ENCODE results near the gene HEPACAM.

The HEPACAM gene

DNA sequence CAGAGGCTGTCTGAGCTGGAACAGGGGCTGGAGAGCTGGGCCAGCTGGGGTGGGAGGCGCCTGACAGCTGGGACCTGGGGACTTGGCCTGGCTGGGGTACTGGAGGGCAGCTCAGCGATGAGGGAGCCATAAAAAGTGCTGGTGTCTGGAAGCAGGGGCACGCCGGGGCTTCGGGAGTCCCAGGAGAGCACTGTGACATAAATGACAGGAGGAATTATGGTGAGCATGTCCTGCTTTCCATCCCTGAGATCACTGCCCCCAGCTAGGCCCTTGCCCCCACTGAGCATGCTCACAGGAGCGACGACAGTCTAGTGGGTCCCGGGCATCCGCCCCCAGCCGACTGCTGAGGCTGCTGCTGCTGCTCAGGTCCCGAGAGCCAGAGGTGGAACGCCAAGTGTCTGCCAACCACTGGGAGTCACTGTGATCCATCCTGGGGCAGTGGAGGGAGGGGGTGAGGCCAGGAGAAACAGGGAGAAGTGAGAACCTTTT is 44.4 kb downstream of the HEPACAM start:
- Mint-ChIP-seq H3K27ac (no peak overlapping the region), H3K36me3 (ENCODE audit: low read depth) (no peaks in the 10 kb centered on the region), H3K4me3 (no peak overlapping the region), H3K4me1 (ENCODE audit: low read depth) (no peaks in the 10 kb centered on the region), H3K9me3 (no peaks in the 10 kb centered on the region), H3K27me3 (ENCODE audit: low read depth) (peaks cover 17% of the 10 kb centered on the region)
- DNase-seq (ENCODE audit: low spot score), result no peak

DNA sequence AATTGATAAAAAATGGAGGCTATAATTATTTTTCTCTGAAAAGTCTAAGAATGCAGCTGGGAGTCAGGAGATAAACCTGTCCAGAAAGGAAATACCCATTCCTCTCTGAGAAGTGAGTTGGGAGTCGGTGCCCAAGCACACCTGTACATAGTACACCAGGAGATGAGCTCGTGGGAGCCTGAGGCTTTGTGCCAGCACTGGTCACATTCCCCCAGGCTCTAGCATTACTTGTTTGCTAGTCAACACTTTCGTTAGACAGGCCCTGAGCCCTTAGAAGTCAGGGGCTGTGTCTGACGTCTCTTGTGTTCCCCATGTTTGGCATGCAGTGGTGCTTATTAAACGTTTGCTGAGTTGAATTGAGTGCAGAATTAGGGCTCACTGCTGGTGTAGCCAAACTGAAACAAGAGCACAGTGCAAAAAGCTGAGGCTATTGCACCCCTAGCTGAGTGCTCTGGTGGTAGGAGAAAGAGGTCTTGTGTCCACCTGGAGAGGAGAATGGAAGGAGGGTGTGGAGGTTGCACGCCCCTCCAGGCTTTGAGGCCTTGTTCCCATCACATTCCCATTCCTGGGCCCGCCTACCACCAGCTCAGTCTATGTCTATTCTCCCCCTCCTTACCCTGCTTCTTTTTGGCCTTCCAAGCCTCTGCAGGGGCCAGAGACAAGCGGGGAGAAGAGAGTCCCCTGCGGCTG is 45.0 kb downstream of the HEPACAM start:
- DNase-seq (ENCODE audit: low spot score), result no peak
- no peak overlapping the region for H3K4me3 Mint-ChIP-seq
- H3K27me3 Mint-ChIP-seq (ENCODE audit: low read depth), result peaks cover 17% of the 10 kb centered on the region

DNA sequence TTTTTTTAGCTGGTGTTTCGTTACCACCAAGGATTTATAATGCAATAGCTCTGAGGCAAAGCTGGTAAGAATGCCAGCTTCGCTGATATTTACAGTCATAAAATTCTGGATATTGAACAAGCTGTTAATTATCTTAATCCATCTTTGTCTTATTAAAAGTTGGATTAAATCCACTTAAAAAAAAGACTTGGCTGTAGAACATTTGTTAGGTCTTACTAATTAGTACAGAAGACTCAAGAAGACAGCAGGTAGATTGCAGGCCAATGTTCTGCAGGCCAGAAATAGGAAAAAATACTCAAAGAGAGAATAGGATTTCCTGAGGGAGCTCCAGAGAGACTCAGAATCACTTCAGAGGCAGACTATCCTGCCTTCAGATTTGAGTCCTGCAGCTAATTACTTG is 45.7 kb downstream of the HEPACAM start:
- Mint-ChIP-seq H3K27me3 (ENCODE audit: low read depth) (peaks cover 17% of the 10 kb centered on the region), H3K36me3 (ENCODE audit: low read depth) (no peaks in the 10 kb centered on the region), H3K4me3 (no peak overlapping the region), H3K9me3 (no peaks in the 10 kb centered on the region), H3K4me1 (ENCODE audit: low read depth) (no peaks in the 10 kb centered on the region), H3K27ac (no peak overlapping the region)
- DNase-seq (ENCODE audit: low spot score), result no peak

More for the DNA sequence above, 45.0 kb downstream of the HEPACAM start:
- Mint-ChIP-seq H3K36me3 (ENCODE audit: low read depth) (no peaks in the 10 kb centered on the region), H3K9me3 (no peaks in the 10 kb centered on the region), H3K4me1 (ENCODE audit: low read depth) (no peaks in the 10 kb centered on the region), H3K27ac (no peak overlapping the region)

DNA sequence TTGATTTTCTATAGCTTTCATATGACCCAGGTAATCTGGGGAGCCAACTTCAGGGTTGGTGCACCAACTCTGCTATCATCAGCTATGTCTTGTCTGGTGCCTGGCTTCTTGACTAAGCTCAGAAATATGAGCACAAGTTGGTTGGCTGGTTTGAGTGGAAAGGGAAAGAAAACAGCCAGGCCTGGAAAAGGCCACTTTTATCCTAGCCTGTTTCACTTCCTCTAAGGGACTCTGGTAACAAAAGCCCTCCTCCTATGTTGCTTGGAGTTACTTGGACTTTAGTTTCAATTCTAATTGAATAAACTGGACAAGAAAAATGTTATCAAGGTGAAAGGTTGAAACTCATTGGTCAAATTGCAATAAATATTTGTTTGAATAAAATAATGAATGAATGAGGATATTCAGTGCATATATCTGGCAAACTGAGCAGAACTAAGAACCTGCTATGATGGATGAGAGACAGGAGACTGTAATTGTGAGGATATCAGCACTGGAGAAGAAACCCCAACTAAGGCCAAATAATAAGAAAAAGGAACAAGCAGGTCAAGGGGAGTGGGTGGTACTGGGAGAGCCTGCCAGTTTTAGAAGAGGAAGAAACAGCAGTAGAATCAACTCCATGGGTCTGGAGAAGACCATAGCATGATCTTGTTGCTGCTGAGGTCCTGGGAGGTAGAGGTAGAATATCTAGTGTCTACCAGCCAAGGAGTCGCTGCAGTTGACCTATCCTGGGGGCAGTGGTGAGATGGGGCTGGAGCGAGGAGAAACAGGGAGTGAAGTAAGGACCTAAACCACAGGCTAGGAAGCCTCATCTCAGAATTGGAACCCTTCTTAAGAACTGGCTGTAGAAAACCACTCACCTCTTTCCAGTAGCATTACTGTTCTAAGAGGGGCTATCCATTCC is 46.4 kb downstream of the HEPACAM start:
- Mint-ChIP-seq H3K9me3 (no peaks in the 10 kb centered on the region), H3K4me1 (ENCODE audit: low read depth) (no peaks in the 10 kb centered on the region), H3K27ac (no peak overlapping the region), H3K4me3 (no peak overlapping the region), H3K36me3 (ENCODE audit: low read depth) (no peaks in the 10 kb centered on the region), H3K27me3 (ENCODE audit: low read depth) (peaks cover 17% of the 10 kb centered on the region)
- no peak for DNase-seq (ENCODE audit: low spot score)

DNA sequence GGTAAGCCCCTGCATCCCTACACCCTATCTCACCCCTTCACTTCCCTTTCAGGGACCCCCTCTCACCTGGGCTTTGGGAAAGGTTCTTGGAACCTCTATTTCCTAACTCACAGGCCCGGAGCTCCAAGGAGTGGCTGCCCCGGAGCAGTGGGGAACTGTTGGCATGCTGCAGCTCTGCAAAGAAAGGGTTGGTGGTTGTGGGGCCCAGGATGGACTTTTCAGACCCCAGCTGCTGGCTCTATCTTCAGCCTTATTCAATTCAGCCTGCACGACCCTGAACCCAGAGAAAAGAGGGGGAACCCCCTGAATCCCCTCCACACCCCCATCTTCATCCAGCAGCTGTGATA is 48.2 kb downstream of the HEPACAM start:
- H3K36me3 Mint-ChIP-seq (ENCODE audit: low read depth), result no peaks in the 10 kb centered on the region
- H3K4me1 Mint-ChIP-seq (ENCODE audit: low read depth), result no peaks in the 10 kb centered on the region
- H3K27me3 Mint-ChIP-seq (ENCODE audit: low read depth), result peaks cover 13% of the 10 kb centered on the region
- H3K4me3 Mint-ChIP-seq, result no peak overlapping the region
- H3K9me3 Mint-ChIP-seq, result no peaks in the 10 kb centered on the region
- DNase-seq (ENCODE audit: low spot score), result no peak
- H3K27ac Mint-ChIP-seq, result no peak overlapping the region

DNA sequence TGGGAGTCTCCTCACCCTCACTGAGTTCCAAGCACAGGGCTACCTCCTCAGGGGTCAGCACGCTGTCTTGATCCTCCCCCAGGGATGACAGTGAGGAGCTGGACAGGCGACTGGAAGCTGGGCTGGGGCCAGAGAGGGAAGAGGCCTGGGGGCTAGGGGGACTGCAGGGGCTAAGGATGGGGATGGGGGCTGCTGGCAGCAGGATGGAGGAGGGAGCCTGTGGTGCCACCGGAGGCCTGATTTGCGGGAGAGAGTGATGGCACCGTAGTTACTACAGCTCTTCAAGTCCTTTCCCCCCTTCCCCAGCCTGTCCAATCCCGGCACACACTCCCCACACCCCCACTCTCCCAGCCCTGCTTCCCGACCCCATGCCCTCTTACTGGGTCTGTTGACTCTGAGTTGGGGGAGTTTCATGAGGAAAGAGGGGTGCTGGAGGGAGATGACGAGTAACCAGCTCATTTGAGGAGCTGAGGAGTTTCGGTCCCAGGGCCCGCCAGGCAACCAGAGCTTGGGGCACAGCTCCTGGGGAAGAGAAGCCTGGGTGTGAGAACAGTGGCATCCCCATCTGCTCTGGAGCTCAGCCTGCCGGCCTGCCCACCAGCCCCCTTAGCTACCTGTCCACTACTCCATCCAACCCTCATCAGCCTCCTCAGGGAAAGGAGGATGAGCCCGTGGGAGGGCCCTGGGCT is 48.7 kb downstream of the HEPACAM start:
- Mint-ChIP-seq H3K27me3 (ENCODE audit: low read depth) (peaks cover 9% of the 10 kb centered on the region), H3K27ac (no peak overlapping the region), H3K4me3 (no peak overlapping the region), H3K9me3 (no peaks in the 10 kb centered on the region), H3K36me3 (ENCODE audit: low read depth) (no peaks in the 10 kb centered on the region), H3K4me1 (ENCODE audit: low read depth) (no peaks in the 10 kb centered on the region)
- no peak for DNase-seq (ENCODE audit: low spot score)

DNA sequence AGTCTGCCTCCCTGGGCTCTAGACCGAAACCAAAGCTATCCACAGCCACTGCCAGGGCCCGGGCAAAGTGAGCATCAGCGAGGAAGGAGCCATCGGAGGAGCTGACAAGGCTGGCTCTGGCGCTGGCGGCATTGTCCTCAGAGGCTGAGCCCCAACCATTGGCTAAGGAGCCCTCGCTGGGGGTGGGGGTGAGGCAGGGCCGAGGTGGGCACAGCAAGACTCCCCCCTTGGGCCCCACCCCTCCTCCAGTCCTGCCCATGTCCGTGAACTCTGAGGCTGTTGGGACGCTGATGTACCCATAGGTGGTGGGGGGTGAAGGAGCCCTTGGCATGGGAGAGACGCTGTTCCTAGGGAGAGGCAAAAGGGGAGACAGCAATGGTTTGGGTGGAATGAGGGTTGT is 49.4 kb downstream of the HEPACAM start:
- Mint-ChIP-seq H3K4me3 (no peak overlapping the region), H3K27ac (no peak overlapping the region), H3K27me3 (ENCODE audit: low read depth) (peaks cover 9% of the 10 kb centered on the region)

DNA sequence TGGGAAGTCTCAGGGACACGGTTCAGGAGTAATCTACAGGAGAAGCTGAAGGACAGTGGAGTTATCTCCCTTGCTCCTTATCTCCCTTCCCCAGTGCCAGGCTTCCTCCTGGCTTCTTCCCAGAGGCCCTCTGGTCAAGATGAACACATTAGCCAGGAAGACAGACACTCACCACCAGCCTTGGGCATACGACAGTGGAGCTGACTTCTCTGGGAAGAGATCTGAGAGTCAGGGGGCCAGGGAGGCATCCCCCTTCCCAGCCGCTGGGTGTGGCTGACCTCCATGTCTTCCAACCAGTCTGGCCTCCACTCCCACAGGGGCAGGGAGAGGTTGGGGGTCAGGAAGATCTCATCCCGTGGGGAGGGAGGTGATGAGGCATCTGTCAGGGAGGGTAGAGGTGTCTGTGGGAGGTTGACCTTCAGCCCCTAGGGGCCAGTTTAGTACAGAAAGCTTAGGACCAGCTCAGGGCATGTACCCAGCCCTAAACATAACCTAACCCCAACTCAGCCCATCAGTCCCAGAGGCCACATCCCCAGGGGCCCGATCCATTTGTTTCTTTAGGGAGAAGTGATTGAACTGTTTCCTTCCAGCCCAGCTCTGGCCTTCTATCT is 50.9 kb downstream of the HEPACAM start:
- peaks cover 9% of the 10 kb centered on the region for H3K27me3 Mint-ChIP-seq (ENCODE audit: low read depth)
- DNase-seq (ENCODE audit: low spot score), result no peak
- H3K4me3 Mint-ChIP-seq, result no peak overlapping the region
- H3K27ac Mint-ChIP-seq, result no peak overlapping the region
- H3K9me3 Mint-ChIP-seq, result no peaks in the 10 kb centered on the region
- no peaks in the 10 kb centered on the region for H3K4me1 Mint-ChIP-seq (ENCODE audit: low read depth)
- H3K36me3 Mint-ChIP-seq (ENCODE audit: low read depth), result no peaks in the 10 kb centered on the region

More for the DNA sequence above, 49.4 kb downstream of the HEPACAM start:
- no peaks in the 10 kb centered on the region for H3K4me1 Mint-ChIP-seq (ENCODE audit: low read depth)
- DNase-seq (ENCODE audit: low spot score), result no peak
- no peaks in the 10 kb centered on the region for H3K36me3 Mint-ChIP-seq (ENCODE audit: low read depth)
- H3K9me3 Mint-ChIP-seq, result no peaks in the 10 kb centered on the region

DNA sequence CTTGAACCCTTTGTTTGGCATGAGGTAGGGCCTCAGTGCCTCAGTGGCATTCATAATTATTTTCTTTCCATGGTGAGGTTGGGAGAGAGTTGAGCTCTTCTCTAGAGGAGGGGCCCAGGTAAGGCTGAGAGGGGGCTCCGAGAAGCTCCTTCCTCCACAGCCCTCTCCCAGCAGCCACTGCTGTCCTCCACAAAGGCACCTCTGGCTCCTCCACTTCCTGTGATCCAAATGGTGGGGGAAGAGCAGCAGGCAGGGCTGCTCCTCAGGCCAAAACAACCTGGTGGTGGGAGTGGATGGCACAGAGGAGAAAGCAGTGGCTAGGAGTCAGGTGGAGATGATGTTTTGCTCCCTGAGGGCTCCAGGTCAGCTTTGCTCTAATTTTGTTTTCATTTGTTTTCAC is 51.5 kb downstream of the HEPACAM start:
- Mint-ChIP-seq H3K9me3 (no peaks in the 10 kb centered on the region), H3K36me3 (ENCODE audit: low read depth) (no peaks in the 10 kb centered on the region), H3K4me1 (ENCODE audit: low read depth) (no peaks in the 10 kb centered on the region), H3K4me3 (no peak overlapping the region), H3K27me3 (ENCODE audit: low read depth) (peaks cover 6% of the 10 kb centered on the region), H3K27ac (no peak overlapping the region)
- no peak for DNase-seq (ENCODE audit: low spot score)

DNA sequence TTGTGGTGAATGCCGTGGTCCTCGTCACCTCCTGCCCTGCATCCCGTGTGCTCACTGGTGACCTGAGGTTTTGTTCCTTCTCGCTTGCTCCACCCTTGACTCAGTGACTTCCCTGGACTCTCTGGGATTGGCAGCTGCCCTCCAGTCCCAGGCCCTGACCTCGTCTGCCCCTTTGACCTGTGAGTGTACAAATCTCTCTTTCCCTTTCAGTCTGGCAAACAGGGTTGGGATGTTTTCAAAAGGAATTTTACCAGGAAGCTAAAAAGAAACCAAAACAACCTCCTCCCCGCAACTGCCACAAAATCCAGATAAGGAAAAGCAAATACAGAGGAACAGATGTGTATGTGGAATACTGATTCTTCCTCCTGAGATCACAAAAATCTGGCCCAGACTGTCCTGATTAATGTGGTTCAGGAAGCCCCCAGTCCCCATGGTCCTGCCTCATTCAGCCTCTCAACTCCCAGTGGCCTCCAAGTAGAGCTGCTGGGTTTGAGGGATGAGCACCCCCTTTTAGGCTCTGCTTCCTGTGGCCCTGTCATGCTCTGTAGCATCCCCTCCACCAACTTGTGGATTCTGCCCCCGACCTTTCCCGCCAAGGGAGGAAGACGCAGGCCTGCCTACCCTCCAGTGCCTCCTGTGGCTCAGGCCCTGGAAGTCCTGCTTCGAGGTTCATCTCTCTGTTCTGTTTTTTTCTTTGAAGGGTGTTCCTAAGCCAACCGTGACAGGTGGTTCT is 53.3 kb downstream of the HEPACAM start:
- Mint-ChIP-seq H3K9me3 (no peaks in the 10 kb centered on the region), H3K36me3 (ENCODE audit: low read depth) (no peaks in the 10 kb centered on the region), H3K4me1 (ENCODE audit: low read depth) (peaks cover under 1% of the 10 kb centered on the region), H3K27ac (no peak overlapping the region), H3K27me3 (ENCODE audit: low read depth) (no peaks in the 10 kb centered on the region), H3K4me3 (no peak overlapping the region)
- DNase-seq (ENCODE audit: low spot score), result no peak

DNA sequence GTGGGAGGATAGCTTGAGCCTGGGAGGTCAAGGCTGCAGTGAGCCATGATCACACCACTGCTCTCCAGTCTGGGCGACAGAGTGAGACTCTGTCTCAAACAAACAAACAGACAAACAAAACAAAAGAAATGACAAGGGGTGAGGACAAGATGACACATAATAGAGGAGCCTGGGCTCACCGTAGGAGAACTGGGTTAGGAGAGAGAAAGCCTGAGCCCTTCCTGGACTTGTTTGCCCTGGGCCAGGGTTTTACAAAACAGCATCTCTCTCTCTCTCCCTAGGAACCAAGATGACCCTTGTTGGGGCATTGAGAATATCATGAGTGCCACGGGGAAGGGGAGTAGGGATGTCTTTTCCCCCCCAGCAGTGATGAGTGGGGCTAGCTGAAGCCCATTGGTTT is 54.9 kb downstream of the HEPACAM start:
- H3K27ac Mint-ChIP-seq, result no peak overlapping the region
- no peaks in the 10 kb centered on the region for H3K9me3 Mint-ChIP-seq
- H3K27me3 Mint-ChIP-seq (ENCODE audit: low read depth), result no peaks in the 10 kb centered on the region
- no peak overlapping the region for H3K4me3 Mint-ChIP-seq
- DNase-seq (ENCODE audit: low spot score), result no peak
- peaks cover 6% of the 10 kb centered on the region for H3K4me1 Mint-ChIP-seq (ENCODE audit: low read depth)
- H3K36me3 Mint-ChIP-seq (ENCODE audit: low read depth), result no peaks in the 10 kb centered on the region

DNA sequence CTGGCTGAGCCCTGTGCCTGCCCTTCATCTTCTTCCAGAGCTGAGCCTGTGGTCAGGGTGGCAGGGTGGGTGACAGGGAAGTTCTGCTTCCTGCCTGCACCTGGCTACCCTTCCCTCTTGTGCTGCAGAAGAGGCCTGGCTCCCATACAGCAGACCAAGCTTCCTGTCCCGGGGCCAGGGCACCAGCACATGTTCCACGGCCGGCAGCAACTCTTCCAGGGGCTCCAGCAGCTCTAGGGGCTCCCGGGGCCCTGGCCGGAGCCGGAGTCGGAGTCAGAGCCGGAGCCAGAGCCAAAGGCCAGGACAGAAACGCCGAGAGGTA is 55.6 kb downstream of the HEPACAM start:
- peaks cover 6% of the 10 kb centered on the region for H3K27me3 Mint-ChIP-seq (ENCODE audit: low read depth)
- no peaks in the 10 kb centered on the region for H3K36me3 Mint-ChIP-seq (ENCODE audit: low read depth)
- H3K9me3 Mint-ChIP-seq, result no peaks in the 10 kb centered on the region
- DNase-seq (ENCODE audit: low spot score), result no peak
- no peak overlapping the region for H3K4me3 Mint-ChIP-seq
- H3K27ac Mint-ChIP-seq, result no peak overlapping the region
- H3K4me1 Mint-ChIP-seq (ENCODE audit: low read depth), result peaks cover 9% of the 10 kb centered on the region

DNA sequence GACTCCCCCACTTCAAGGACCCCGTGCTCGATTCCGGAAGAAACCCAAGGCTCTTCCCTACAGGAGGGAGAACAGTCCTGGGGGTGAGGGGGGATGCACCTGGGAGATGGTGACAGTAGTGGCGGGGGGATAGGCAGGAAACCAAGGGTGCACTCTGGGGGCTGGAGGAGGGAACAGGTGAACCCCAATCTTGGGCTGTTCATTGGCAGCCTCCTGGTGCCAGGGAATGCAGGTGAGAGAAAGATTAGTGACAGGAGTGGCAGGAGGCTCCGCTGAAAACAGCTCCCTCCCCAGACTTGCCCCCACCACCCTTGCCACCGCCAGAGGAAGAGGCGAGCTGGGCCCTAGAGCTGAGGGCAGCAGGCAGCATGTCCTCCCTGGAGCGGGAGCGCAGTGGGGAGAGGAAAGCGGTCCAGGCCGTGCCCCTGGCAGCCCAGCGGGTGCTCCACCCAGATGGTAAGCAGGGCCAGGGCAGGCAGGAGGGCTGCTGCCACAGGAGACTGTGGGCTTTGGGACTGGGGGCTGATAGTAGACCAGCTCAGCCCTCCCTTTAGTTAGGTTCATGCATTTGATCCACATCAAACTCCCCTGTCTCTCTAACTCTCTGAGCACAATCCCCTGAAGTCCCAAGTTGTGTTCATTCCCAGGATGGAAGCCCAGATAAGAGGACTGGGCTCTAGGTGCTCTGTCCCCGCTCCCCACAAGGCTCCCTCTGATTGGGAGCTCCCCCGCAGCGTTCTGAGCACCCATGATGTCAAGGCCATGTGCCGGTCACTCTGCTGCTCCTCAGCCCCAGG is 56.2 kb downstream of the HEPACAM start:
- Mint-ChIP-seq H3K4me3 (no peak overlapping the region), H3K27ac (no peak overlapping the region), H3K9me3 (no peaks in the 10 kb centered on the region), H3K27me3 (ENCODE audit: low read depth) (peaks cover 12% of the 10 kb centered on the region), H3K4me1 (ENCODE audit: low read depth) (peaks cover 9% of the 10 kb centered on the region), H3K36me3 (ENCODE audit: low read depth) (no peaks in the 10 kb centered on the region)
- DNase-seq (ENCODE audit: low spot score), result no peak
